Thymus (tissue), 11 donors: Measurements from ENCODE around the gene ANAPC10. TPM values are rescaled to one million over a fixed set of nuclear protein-coding genes. Genes with fewer than 3 reads are reported as not detected.

ENCODE experiments used
- DNase-seq, 9 donors: peaks; one replicate each; pipeline ENCODE4 v3.0.0-alpha.2; 2013; ENCODE audit warnings: low spot score in 9 of 9, low read depth in 6 of 9, missing footprints in 1 of 9
- H3K27ac ChIP-seq, 2 donors: one replicate each; pipeline ENCODE4 v1.5.1; 2013; ENCODE audit warnings: control low read depth in 1 of 2, low read depth in 1 of 2, low read length in 1 of 2, mild to moderate bottlenecking in 1 of 2, moderate library complexity in 1 of 2
- H3K27me3 ChIP-seq, 2 donors: one replicate each; pipeline ENCODE4 v1.5.1; 2013; ENCODE audit warnings: low read length in 1 of 2; ENCODE audit not compliant: control insufficient read depth in 2 of 2, insufficient read depth in 1 of 2
- H3K36me3 ChIP-seq, 2 donors: one replicate each; pipeline ENCODE4 v1.5.1; 2013; ENCODE audit warnings: low read length in 1 of 2, mild to moderate bottlenecking in 1 of 2, moderate library complexity in 1 of 2; ENCODE audit not compliant: control insufficient read depth in 2 of 2, insufficient read depth in 2 of 2
- H3K4me1 ChIP-seq, 2 donors: one replicate each; pipeline ENCODE4 v1.5.1; 2013; ENCODE audit warnings: low read length in 2 of 2; ENCODE audit not compliant: control insufficient read depth in 2 of 2, insufficient read depth in 2 of 2
- H3K4me3 ChIP-seq, 2 donors: one replicate each; pipeline ENCODE4 v1.5.1; 2013; ENCODE audit warnings: low read length in 2 of 2, control low read depth in 1 of 2, mild to moderate bottlenecking in 1 of 2
- H3K9me3 ChIP-seq, 2 donors: one replicate each; pipeline ENCODE4 v1.5.1; 2013; ENCODE audit warnings: low read length in 1 of 2, mild to moderate bottlenecking in 1 of 2; ENCODE audit not compliant: control insufficient read depth in 2 of 2, insufficient read depth in 1 of 2
- WGBS: extraction: QIAGEN DNeasy Blood & Tissue Kit; methylation state at CpG from one replicate; pipeline ENCODE4 v1.1.7; 2013; 5-methylcytosine and 5-hydroxymethylcytosine counted together
- polyA plus RNA-seq: library from polyadenylated mRNA; stranded (reverse); fragments of 200-250 nt; gene quantifications from one replicate; pipeline ENCODE4 v1.2.3, GENCODE V29; 2013
- total RNA-seq: library from RNA; stranded (reverse); fragments of 120-200 nt; gene quantifications from one replicate; pipeline ENCODE4 v1.2.4, GENCODE V29; 2013
- donor health status: healthy.

Gene ANAPC10
- total and polyA plus RNA-seq, 2 donors: 31.1 to 36.5 TPM

GRCh38 chr4:145090380-145090779 lies 7.6 kb downstream of the ANAPC10 start:
- H3K27me3 ChIP-seq: no peaks in the 10 kb centered on the region
- no peak overlapping the region for H3K4me3 ChIP-seq
- no peak for DNase-seq
- H3K27ac ChIP-seq: no peak overlapping the region
- H3K4me1 ChIP-seq: no peaks in the 10 kb centered on the region
- peaks cover 2 to 4% of the 10 kb centered on the region in 2 donors for H3K9me3 ChIP-seq
- peaks cover 32 to 68% of the 10 kb centered on the region in 2 donors for H3K36me3 ChIP-seq
- WGBS: 100% methylated on average over 1 of the region's 1 CpG

- DNase-seq: no peak
- Histone ChIP-seq H3K27ac (no peak overlapping the region), H3K27me3 (no peaks in the 10 kb centered on the region), H3K9me3 (peaks cover 0 to 4% of the 10 kb centered on the region in 2 donors), H3K4me3 (no peak overlapping the region), H3K36me3 (peaks cover 9 to 36% of the 10 kb centered on the region in 2 donors), H3K4me1 (no peaks in the 10 kb centered on the region)
- 99% methylated on average over 1 of the region's 1 CpG for WGBS
These were observed 13.9 kb downstream of the ANAPC10 start for GRCh38 chr4:145083891-145084605.

GRCh38 chr4:145081756-145082155 lies 16.2 kb downstream of the ANAPC10 start:
- no peak overlapping the region for H3K4me3 ChIP-seq
- no peak for DNase-seq
- H3K27me3 ChIP-seq: no peaks in the 10 kb centered on the region
- H3K27ac ChIP-seq: no peak overlapping the region
- peaks cover 0 to 4% of the 10 kb centered on the region in 2 donors for H3K9me3 ChIP-seq
- peaks cover 4 to 33% of the 10 kb centered on the region in 2 donors for H3K36me3 ChIP-seq
- no peaks in the 10 kb centered on the region for H3K4me1 ChIP-seq
- WGBS: 100% methylated on average over 1 of the region's 1 CpG

GRCh38 chr4:145076469-145076855 lies 21.5 kb downstream of the ANAPC10 start:
- H3K36me3 ChIP-seq: peaks cover 5 to 22% of the 10 kb centered on the region in 2 donors
- H3K4me3 ChIP-seq: no peak overlapping the region
- H3K9me3 ChIP-seq: no peaks in the 10 kb centered on the region
- WGBS: 95% methylated on average over 2 of the region's 2 CpGs
- no peaks in the 10 kb centered on the region for H3K27me3 ChIP-seq
- DNase-seq: no peak
- peaks cover 7 to 8% of the 10 kb centered on the region in 2 donors for H3K4me1 ChIP-seq
- H3K27ac ChIP-seq: no peak overlapping the region

GRCh38 chr4:145075742-145076468 lies 22.1 kb downstream of the ANAPC10 start:
- 34% methylated on average over 1 of the region's 1 CpG for WGBS
- Histone ChIP-seq H3K27me3 (no peaks in the 10 kb centered on the region), H3K4me3 (no peak overlapping the region), H3K4me1 (peaks cover 7 to 8% of the 10 kb centered on the region in 2 donors), H3K36me3 (peaks cover 5 to 22% of the 10 kb centered on the region in 2 donors), H3K9me3 (no peaks in the 10 kb centered on the region), H3K27ac (no peak overlapping the region)
- no peak for DNase-seq

GRCh38 chr4:145071560-145071959 lies 26.4 kb downstream of the ANAPC10 start:
- H3K4me3 ChIP-seq: no peak overlapping the region
- H3K9me3 ChIP-seq: no peaks in the 10 kb centered on the region
- no peaks in the 10 kb centered on the region for H3K27me3 ChIP-seq
- H3K4me1 ChIP-seq: peaks cover 7 to 8% of the 10 kb centered on the region in 2 donors
- 98% methylated on average over 2 of the region's 2 CpGs for WGBS
- H3K27ac ChIP-seq: no peak overlapping the region
- H3K36me3 ChIP-seq: peaks cover 2 to 5% of the 10 kb centered on the region in 2 donors
- no peak for DNase-seq

GRCh38 chr4:145069361-145069760 lies 28.6 kb downstream of the ANAPC10 start:
- Histone ChIP-seq H3K4me3 (no peak overlapping the region), H3K4me1 (no peaks in the 10 kb centered on the region), H3K9me3 (no peaks in the 10 kb centered on the region), H3K36me3 (no peaks in the 10 kb centered on the region), H3K27me3 (no peaks in the 10 kb centered on the region), H3K27ac (no peak overlapping the region)
- no peak for DNase-seq
- WGBS: 95% methylated on average over 3 of the region's 3 CpGs

- no peak overlapping the region for H3K4me3 ChIP-seq
- no peak for DNase-seq
- 80% methylated on average over 2 of the region's 2 CpGs for WGBS
- H3K4me1 ChIP-seq: no peaks in the 10 kb centered on the region
- no peaks in the 10 kb centered on the region for H3K27me3 ChIP-seq
- no peaks in the 10 kb centered on the region for H3K9me3 ChIP-seq
- H3K27ac ChIP-seq: no peak overlapping the region
- H3K36me3 ChIP-seq: peaks cover 0 to 4% of the 10 kb centered on the region in 2 donors
These were observed 31.9 kb downstream of the ANAPC10 start for GRCh38 chr4:145066063-145066501.

- 73% methylated on average over 6 of the region's 6 CpGs for WGBS
- Histone ChIP-seq H3K36me3 (peaks cover 0 to 4% of the 10 kb centered on the region in 2 donors), H3K4me1 (no peaks in the 10 kb centered on the region), H3K27ac (no peak overlapping the region), H3K4me3 (no peak overlapping the region), H3K9me3 (no peaks in the 10 kb centered on the region), H3K27me3 (no peaks in the 10 kb centered on the region)
- peak; percentile 4 to 78 (median 47) for DNase-seq
These were observed 36.6 kb downstream of the ANAPC10 start for GRCh38 chr4:145061318-145061920.
